DND-41 (cell line): ENCODE results near the gene F11.

Source experiments
- ATAC-seq: fragments of 200-7000 bp; cut with Tn5 transposase; 3 replicates; pipeline ENCODE4 v1.9.1; 2021; ENCODE audit warnings: low read depth; ENCODE audit not compliant: insufficient read depth
- DNase-seq: peaks from one replicate; pipeline ENCODE4 v3.0.0-alpha.2; 2020
- H2AFZ ChIP-seq: 2 replicates; pipeline ENCODE4 v1.6.0; 2012; ENCODE audit warnings: low read depth, low read length
- H3K27ac ChIP-seq: 2 replicates; pipeline ENCODE4 v1.5.1; 2012; ENCODE audit warnings: low read length, inconsistent platforms
- H3K27me3 ChIP-seq: fragments of 200-600 bp; sonication (generic); 2 replicates; pipeline ENCODE4 v1.6.0; 2012; ENCODE audit warnings: low read length, mild to moderate bottlenecking, inconsistent platforms; ENCODE audit not compliant: insufficient read depth, poor library complexity
- H3K36me3 ChIP-seq: 2 replicates; pipeline ENCODE4 v1.5.1; 2012; ENCODE audit warnings: low read length, inconsistent platforms; ENCODE audit not compliant: insufficient read depth
- H3K4me1 ChIP-seq: 2 replicates; pipeline ENCODE4 v1.5.1; 2012; ENCODE audit warnings: mild to moderate bottlenecking, low read length; ENCODE audit not compliant: insufficient read depth
- H3K4me2 ChIP-seq: 2 replicates; pipeline ENCODE4 v1.6.0; 2012; ENCODE audit warnings: mild to moderate bottlenecking, moderate library complexity, low read length, inconsistent platforms; ENCODE audit not compliant: insufficient read depth
- H3K4me3 ChIP-seq, 2 experiments: fragments of 200-600 bp in 1 of 2; shearing (Covaris generic) in 1 of 2; 2 replicates each; pipeline ENCODE4 v1.5.1; 2012 to 2016; ENCODE audit warnings: inconsistent platforms in 2 of 2, low read length in 2 of 2, mild to moderate bottlenecking in 2 of 2, low read depth in 1 of 2, moderate library complexity in 1 of 2
- H3K79me2 ChIP-seq: 2 replicates; pipeline ENCODE4 v1.6.0; 2012; ENCODE audit warnings: low read length, inconsistent platforms; ENCODE audit not compliant: insufficient read depth
- H3K9ac ChIP-seq: 2 replicates; pipeline ENCODE4 v1.6.0; 2012; ENCODE audit warnings: low read depth, mild to moderate bottlenecking, inconsistent platforms, low read length, moderate library complexity
- H3K9me3 ChIP-seq: 2 replicates; pipeline ENCODE4 v1.5.1; 2012; ENCODE audit warnings: low read length, moderate library complexity, mild to moderate bottlenecking, inconsistent platforms; ENCODE audit not compliant: insufficient read depth, severe bottlenecking
- H4K20me1 ChIP-seq: 2 replicates; pipeline ENCODE4 v1.6.0; 2012; ENCODE audit warnings: low read length; ENCODE audit not compliant: insufficient read depth
- EZH2 ChIP-seq: IDR thresholded peaks from 3 replicates; pipeline ENCODE4 v1.6.1; 2012; ENCODE audit warnings: borderline replicate concordance, low read depth, mild to moderate bottlenecking, moderate library complexity, low read length, inconsistent platforms; ENCODE audit not compliant: severe bottlenecking
- TF ChIP-seq, protein P1 (sequence below): IDR thresholded peaks from 2 replicates; pipeline ENCODE4 v1.5.1; 2012; ENCODE audit warnings: borderline replicate concordance, low read length, moderate library complexity, mild to moderate bottlenecking; ENCODE audit not compliant: poor library complexity, severe bottlenecking; ENCODE audit errors: extremely low read depth

The F11 gene

DNA sequence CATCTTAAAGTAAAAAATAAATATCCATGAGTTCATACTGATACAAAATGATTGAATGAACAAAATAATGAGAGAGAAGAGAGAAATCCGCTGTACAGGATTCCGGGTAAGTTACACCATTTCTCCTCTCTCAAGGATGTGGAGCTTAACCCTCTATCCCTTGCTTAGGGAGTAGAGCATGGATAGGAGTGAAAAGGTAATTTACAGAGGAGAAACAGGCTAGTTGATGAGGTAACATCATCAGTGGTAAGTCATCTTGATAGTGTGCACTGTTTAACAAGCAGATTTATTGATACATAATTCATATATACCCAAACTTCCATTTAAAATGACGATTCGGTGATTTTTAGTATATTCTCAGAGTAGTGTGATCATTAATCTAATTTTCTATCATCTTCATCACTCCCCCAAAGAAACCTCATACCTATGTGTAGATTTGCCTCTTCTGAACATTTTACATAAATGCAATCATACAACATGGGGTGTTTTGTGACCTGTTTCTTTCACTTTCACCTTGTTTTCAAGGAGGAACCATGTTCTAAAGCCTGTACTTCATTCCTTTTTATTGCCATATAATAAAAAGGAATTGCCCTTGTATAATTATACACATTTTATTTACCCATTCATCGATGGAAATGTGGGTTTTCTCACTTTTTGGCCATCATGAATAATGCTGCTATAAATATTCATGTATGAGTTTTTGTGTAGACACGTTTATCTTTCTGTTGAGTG is 34.8 kb downstream of the F11 start:
- DNase-seq (no peak), ATAC-seq (no peak)
- Histone ChIP-seq H3K79me2 (no peaks in the 10 kb centered on the region), H3K36me3 (no peaks in the 10 kb centered on the region), H3K4me2 (no peak overlapping the region), H3K4me3 (no peak overlapping the region), H4K20me1 (no peaks in the 10 kb centered on the region), H3K9ac (no peak overlapping the region), H3K4me1 (no peaks in the 10 kb centered on the region), H3K27me3 (no peaks in the 10 kb centered on the region), H2AFZ (no peak overlapping the region), H3K9me3 (no peaks in the 10 kb centered on the region), H3K27ac (no peak overlapping the region)
- TF ChIP-seq, protein P1, sequence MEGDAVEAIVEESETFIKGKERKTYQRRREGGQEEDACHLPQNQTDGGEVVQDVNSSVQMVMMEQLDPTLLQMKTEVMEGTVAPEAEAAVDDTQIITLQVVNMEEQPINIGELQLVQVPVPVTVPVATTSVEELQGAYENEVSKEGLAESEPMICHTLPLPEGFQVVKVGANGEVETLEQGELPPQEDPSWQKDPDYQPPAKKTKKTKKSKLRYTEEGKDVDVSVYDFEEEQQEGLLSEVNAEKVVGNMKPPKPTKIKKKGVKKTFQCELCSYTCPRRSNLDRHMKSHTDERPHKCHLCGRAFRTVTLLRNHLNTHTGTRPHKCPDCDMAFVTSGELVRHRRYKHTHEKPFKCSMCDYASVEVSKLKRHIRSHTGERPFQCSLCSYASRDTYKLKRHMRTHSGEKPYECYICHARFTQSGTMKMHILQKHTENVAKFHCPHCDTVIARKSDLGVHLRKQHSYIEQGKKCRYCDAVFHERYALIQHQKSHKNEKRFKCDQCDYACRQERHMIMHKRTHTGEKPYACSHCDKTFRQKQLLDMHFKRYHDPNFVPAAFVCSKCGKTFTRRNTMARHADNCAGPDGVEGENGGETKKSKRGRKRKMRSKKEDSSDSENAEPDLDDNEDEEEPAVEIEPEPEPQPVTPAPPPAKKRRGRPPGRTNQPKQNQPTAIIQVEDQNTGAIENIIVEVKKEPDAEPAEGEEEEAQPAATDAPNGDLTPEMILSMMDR = no peak
- TF ChIP-seq EZH2 = no peak

GRCh38 chr4:186304216-186304615 is 38.2 kb downstream of the F11 start:
- no peak overlapping the region for H3K4me2 ChIP-seq
- H3K27ac ChIP-seq = no peak overlapping the region
- no peaks in the 10 kb centered on the region for H3K27me3 ChIP-seq
- DNase-seq = no peak
- no peak overlapping the region for H2AFZ ChIP-seq
- TF ChIP-seq EZH2 = no peak
- TF ChIP-seq, protein P1 = no peak
- H4K20me1 ChIP-seq = no peaks in the 10 kb centered on the region
- H3K36me3 ChIP-seq = no peaks in the 10 kb centered on the region
- no peak overlapping the region for H3K4me3 ChIP-seq
- no peaks in the 10 kb centered on the region for H3K79me2 ChIP-seq
- no peak for ATAC-seq
- H3K9ac ChIP-seq = no peak overlapping the region
- no peaks in the 10 kb centered on the region for H3K9me3 ChIP-seq
- no peaks in the 10 kb centered on the region for H3K4me1 ChIP-seq

GRCh38 chr4:186304866-186305505 is 39.0 kb downstream of the F11 start:
- H3K9ac ChIP-seq = no peak overlapping the region
- ATAC-seq = no peak

More at GRCh38 chr4:186304866-186305505, 39.0 kb downstream of the F11 start:
- H3K4me2 ChIP-seq = no peak overlapping the region
- no peaks in the 10 kb centered on the region for H3K4me1 ChIP-seq
- no peak overlapping the region for H3K4me3 ChIP-seq
- DNase-seq = no peak
- H3K27ac ChIP-seq = no peak overlapping the region
- no peaks in the 10 kb centered on the region for H3K79me2 ChIP-seq
- H3K9me3 ChIP-seq = no peaks in the 10 kb centered on the region
- H4K20me1 ChIP-seq = no peaks in the 10 kb centered on the region
- TF ChIP-seq, protein P1 = no peak
- TF ChIP-seq EZH2 = no peak
- no peaks in the 10 kb centered on the region for H3K27me3 ChIP-seq
- H2AFZ ChIP-seq = no peak overlapping the region
- H3K36me3 ChIP-seq = no peaks in the 10 kb centered on the region
